GM19452 (cell line): ENCODE data around the gene YBX1.

Source experiments
- ATAC-seq: cut with Tn5 transposase; IDR thresholded peaks from one replicate; pipeline ENCODE4 v1.9.1; 2021; ENCODE audit not compliant: unreplicated experiment

YBX1 gene

DNA sequence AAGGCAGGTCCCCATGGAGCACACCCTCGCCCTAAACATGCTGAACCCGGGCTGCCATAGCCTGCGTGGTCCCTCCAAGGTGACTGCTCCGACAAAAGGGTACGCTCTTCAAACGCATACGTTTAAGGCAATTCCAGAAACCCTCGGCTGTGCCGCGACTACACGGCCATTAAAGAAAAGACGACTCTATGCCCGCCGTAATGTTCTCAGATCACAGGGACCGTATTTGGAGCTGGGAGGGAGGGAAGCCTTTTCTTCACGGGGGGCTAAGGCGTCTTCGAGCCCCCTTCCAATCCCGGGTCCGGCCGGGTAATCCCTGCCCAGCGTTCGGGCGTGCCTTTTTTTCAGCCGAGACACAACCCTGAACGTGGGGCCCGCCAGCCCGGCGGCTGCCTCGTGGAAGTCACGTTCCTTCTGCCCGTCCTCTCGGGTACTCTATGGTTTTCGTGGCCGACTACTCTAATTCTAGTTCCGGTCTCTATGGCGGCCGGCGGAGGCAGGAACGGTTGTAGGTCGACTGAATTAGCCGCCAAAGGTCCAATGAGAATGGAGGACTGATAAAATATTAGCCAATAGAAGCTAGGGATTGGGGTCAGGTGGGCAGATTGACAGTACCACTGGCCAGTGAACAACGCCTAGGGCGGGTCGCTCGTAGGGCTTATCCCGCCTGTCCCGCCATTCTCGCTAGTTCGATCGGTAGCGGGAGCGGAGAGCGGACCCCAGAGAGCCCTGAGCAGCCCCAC lies at the start of gene YBX1:
Gene YBX1, plus strand, starts transcription at position 678 of the 743 bp plus-strand sequence. CDS start 148 bp downstream, outside the sequence.
- ATAC-seq, result peak; percentile 83

DNA sequence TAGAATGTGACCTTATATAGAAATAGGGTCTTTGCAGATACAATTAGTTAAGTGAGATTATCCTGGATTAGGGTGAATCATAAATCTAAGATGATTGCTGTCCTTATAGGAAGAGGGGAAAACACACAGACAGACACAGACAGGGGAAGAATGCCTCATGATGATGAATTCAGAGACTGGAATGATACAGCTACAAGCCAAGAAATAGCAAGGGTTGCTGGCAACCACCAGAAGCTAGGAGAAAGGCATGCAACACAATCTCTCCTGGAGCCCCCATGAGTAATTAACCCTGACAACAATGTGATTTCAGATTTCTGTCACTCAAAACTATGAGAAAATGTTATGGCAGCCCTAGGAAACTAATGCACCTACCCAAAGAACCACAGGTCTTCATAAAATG lies 43.1 kb upstream of the YBX1 start:
- ATAC-seq, result no peak

DNA sequence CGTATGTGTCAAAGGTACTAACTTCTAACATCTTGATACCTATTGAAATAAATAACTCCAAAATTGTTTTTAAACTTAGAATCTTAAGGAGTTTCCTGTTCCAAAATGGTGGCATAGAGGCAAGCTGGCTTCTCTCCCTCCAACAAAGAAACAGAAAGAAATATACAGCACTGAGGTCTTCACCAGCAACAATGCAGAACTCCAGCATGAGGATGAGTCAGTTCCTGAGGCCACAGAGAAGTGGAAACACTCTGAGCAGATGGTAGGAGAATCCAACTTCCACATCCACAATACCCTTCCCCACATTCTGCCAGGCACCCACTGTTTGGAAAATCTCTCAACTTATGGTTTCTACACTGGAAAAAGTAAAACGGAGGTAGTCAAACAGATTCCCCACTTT lies 36.2 kb upstream of the YBX1 start:
- ATAC-seq, result no peak

DNA sequence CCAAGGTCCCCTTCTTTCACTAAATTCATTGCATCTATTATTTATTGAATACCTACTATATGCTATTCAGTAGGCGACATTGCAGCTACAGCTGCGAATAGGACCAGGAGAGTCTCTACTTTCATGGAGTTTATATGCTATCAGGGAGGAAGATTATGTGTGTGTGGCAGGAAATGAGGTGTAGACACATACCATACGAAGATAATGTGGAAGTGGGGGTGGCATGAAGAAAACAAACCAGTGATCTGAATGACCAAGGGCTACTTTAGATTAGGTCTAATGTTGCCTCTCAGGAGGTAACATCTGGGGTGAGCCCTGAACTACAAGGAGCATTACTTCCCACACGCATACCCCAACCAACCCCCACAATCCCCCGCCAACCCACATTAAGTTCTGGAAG lies 25.0 kb upstream of the YBX1 start:
- ATAC-seq, result no peak

DNA sequence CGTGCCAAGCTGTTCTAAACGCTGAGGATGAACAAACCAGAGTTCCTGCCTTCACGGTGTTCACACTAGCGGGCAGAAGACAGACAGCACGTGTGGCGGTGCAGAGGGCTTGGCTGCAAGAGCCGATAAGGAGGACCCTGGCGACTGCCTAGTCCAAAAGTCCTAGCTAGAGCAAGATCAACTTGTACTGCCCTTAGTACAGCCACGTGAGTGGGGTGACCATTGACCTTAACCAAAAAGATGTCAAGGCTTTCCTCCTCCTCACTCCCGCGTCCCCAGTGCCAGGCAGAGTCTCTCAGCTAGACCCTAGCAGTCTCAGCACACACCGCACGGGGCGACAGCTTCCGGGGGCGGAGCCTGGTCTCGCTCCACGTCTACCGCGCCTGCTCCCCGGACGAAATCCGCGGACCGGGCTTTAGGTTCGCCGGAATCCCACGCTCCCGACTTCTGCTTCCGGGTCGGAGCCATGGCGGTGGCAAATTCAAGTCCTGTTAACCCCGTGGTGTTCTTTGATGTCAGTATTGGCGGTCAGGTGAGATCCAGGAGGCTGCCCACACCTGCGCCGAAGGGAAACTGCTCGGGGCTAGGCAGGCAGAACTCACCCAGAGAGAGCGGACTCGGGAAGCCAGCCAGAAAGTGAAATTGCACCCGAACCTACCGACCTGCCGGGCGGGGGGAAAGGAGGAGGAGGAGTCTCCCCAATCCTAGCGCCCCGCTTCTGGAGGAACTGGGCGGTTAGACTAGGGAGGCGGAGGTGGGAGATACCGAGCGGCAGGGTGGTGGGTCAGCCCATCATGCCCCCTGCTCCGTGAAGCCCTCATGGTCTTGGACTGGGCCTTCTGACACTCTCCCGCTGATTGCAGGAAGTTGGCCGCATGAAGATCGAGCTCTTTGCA lies 24.0 kb upstream of the YBX1 start, which contains the start of gene PPIH:
Gene PPIH, plus strand, starts transcription at position 443 of the 896 bp plus-strand sequence. Its CDS starts 24 bp downstream, at position 467.
- ATAC-seq, result peak; percentile 95

DNA sequence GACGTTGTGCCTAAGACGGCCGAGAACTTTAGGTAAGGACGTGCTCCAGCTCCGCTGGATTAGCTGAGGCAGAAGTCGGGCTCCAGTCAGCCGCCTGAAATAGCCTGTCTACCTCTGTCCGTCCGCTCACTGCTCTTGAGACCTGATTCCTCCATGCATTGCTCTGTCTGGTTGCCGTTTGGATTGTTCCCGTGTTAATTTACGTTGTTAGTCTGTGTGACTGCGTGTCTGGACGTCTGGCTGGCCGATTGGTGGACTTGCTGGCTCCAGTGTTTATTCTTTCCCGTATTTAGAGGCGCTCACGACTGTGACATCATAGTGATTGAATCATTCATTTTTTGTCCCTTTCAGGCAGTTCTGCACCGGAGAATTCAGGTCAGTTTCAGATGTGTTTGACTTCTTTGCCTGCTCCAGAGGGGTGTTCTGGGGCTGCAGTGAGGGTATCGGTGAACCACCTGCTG lies 23.3 kb upstream of the YBX1 start:
- no peak for ATAC-seq

DNA sequence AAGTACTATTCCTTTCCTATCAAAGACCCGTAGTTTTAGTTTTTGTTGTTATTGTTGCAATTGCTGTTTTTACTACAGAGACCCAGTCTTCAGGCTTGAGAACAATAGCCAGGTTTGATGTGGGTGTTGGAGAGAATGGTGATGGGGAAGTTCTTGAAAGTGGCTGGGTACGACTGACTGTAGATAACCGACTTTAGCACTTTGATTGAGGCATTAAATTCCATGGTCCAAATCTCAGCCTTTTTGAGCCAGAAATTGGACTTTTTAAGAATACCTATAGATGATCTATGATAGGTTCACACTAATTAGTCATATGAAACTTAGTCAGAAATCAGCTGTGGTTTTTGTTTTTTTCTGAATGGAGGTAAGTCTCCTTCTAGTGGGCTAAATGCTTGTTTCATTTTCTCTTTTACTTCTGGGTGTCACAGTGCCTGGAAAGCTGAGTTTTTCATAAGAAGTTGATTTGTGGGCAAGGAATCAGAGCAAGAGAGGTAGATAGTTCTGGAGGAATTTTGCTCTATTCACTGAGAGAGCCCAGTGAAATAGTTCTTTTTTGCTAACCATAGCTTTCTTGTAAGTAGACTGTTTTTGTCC lies 21.2 kb upstream of the YBX1 start:
- ATAC-seq, result no peak

DNA sequence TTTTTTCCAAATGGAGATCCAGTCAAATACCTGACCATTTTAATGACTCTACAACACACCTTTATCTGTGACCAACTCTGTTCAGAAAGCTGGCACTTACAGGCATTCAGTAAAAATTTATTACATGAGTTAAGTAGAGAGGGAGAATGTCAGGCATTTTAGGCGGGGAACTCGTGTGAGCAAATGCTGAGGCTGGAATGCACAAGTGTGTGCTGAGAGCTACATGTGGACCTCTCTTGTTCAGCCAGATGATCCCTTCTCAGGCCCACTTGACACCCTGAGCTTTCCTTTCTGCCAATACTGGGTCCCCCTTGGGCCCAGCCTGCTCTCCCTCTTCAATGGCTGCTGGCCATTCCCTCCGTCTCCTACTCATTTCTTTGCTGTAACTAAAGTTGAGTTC lies 12.3 kb upstream of the YBX1 start:
- no peak for ATAC-seq

DNA sequence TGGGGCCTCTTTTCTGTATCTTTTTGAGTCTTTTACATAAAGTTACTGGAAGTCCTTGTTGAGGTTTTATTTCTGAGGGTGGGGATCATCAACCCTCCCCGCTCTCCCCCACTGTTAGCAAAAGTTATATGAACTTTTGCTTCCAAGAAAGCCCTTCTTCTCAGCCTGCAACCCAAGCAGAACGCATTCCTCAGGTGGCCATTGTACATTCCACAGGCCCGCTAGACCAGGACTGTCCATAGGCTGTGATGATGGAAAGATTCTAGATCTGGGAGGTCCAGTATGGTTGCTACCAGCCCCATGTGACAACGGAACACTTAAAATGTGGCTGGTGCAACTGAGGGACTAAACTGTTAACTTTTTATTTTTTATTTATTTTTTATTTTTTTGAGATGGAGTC lies 11.8 kb upstream of the YBX1 start:
- ATAC-seq, result no peak

DNA sequence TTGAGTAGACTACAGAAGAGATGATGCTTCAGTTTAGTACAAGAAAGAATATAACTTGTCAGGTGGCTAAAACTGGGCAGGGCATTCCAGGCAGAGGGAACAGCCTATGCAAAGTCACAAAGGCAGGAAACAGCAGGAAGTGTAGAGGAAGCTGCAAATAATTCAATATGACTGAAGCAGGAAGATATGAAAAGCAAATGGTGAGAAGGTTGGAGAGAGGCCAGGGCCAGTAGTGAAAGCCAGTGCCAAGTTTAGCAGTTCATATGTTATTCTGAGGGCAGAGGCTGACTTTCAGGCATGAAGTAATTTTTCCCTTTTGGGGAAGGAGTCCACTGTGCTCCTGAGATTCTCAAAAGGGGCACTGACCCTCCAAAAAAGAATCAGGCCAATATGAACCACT lies 8.0 kb upstream of the YBX1 start:
- ATAC-seq, result no peak

DNA sequence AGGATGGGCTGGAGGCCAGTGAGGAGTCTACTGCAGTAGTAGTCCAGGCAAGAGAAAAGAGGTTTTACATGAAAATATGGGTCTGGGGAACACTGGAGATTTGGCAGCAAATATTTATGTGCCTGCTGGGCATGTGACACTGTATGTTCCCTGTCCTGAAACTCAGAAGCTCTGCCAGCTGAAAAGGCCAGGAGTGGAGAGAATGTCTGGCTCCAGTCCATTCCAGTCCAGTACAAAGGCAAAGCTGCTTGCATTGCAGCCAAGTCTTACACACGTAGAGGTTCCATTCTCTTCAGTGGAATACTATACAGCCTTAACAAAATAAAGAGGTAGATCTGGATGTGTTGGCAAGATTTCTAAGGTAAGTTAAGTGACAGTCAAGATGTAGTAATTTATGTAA lies 7.5 kb upstream of the YBX1 start:
- ATAC-seq, result no peak

DNA sequence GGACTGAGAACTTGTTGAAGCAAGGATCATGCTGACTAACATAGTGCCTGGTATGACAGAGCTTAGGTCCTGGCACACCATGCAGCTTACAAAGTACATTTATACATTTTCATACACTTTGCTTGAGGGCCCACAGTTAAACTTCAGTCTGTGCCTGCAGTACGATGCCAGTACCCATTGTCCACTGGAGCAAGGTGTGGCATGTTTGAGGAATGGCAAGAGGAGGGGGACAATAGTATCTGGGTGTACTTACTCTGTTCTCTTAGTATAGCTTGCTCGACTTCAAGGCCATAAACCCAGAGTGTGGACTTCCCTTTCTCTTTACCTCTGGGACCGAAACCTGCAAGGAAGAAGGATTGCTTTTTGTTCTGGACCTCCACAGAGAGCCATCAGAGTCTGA lies 6.8 kb upstream of the YBX1 start:
- no peak for ATAC-seq

DNA sequence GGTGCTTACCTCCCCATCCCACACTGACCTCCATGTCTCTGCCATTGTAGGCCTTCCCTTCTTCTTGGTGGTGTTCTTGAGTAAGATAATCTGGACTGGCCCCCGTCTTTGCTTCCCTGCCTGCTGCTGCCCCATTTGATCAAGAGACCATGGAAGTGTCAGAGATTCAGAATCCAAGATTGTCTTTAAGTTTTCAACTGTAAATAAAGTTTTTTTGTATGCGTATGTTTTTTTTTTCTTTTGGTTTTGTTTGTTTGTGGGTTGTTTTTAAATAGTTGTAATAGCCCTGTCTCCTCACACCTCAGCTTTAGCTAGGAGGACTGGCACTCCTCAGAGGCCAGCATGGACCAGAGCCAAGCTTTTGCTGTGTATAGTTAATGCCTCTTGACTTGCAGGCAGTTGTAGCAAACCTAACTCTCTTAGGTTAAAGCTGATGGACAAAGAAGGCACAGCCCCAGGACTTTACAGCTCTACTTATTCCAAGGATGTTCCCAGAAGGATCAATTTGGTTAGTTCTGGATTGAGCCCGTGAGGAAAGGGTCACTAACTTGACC lies 5.6 kb upstream of the YBX1 start:
- ATAC-seq, result no peak

DNA sequence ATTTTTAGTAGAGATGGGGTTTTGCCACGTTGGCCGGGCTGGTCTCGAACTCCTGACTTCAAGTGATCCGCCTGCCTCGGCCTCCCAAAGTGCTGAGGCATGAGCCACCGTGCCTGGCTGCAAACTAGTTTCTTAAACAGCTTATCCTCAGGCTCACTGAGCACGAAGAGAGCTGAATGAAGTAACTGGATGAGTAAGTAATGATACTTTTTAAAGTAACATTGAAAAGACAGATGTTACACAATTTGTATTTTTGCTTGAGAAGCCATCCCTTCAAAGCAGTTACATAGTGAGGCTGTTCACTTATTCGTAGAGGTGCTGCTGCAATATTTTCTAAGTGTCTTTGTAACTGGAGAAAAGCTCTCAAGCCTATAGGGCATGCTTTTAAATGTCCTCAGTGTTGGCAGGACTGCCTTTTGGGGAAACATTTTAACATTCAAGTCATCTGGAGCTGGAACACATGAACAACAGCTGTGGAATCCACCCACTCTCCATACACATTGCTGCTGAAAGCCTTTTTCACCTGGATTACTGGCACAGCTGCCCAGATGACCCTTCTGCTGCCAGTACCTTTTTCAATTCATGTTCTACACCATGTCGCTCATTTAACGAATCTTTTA lies 2.7 kb upstream of the YBX1 start:
- ATAC-seq, result no peak

DNA sequence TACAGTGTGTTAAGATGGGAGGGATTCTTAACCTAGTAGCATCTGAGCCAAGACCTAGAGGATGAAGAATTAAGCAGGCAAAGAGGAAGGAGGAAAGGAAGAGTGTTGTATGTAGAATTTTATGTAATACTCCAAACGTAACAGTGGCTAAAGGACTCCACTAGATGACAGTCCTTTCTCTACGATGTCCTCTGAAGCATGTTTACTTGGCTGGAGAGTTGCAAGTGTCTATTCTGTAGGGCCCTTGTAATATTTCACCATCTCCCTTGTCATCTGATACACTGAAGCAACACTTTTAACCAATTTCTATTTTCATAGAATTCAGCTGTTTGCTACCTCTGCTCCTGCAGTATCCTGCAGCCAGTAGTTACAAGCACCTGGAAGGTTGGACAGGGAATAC lies 2.2 kb upstream of the YBX1 start:
- no peak for ATAC-seq

DNA sequence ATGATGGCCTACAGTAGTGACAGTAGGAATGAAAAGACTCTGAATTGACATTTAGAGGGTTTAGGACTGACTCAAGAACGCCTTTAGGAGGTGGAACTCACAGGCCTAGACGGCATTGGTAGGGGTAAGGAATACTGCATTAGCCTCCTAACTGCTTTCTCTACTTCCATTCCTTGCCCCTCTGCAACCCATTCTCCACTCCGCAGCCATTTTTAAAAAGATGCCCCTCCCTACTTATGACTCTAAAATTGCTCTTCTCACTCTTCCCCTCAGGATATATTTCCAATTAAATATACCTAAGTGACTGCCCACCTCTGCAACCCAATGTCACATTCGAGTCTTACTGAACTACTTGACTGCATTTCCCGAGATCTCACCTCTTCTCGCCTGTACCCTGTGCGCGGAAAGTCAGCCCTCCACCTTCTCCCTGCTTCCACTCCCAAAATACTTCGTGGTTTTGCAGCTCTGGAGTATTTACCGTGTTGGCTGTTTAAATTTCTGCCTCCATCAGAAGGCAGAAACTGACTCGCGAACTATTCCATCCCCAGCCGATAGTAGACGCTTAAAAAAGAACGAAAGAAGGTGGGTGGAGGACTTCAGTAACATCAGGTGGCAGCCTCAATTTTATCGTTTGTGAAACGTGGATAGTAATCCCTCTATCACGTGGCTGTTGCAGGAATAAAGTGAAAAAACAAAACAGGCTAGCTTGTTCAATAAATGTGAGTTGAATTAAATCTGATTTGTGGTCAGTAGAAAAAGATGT lies 1.1 kb upstream of the YBX1 start:
- ATAC-seq, result no peak

DNA sequence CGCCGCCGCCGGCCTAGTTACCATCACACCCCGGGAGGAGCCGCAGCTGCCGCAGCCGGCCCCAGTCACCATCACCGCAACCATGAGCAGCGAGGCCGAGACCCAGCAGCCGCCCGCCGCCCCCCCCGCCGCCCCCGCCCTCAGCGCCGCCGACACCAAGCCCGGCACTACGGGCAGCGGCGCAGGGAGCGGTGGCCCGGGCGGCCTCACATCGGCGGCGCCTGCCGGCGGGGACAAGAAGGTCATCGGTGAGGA lies 193 bp downstream of the YBX1 start:
- peak; percentile 21 for ATAC-seq

DNA sequence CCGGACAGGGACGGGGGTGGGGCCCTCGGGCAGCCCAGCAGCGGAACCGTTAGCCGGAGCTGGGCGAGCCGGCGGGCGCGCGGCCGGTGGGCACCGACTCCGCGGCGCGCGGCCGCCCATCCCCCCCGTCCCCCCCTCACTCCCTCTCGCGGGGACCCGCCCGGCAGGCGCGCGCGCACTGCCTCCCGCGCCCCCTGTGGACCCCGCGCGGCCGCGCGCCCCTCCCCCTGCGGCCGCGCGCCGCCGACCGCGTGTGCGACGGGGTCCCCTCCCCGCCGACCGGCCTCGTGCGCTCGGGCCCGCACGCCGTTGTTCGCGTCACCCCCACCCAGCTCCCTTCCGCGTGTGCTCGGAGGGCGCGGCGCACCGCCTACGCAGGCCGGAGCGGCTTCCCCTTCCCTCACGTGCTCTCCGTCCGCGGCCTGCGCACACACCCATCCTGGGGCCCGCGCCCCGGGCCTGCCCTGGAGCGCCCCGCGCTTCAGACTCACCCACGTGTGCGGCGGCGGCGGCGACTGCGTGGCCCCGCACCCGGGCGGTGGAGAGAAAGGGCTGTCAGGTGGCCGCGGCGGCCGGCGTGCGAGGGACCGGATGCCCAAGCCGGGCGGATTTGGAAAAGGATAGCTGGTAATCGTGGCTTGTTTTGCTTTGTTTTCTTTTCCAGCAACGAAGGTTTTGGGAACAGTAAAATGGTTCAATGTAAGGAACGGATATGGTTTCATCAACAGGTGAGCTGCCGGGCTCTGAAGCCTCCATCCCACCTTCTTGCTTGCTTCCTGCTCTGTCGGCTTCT lies 717 bp downstream of the YBX1 start:
- peak; percentile 39 for ATAC-seq

DNA sequence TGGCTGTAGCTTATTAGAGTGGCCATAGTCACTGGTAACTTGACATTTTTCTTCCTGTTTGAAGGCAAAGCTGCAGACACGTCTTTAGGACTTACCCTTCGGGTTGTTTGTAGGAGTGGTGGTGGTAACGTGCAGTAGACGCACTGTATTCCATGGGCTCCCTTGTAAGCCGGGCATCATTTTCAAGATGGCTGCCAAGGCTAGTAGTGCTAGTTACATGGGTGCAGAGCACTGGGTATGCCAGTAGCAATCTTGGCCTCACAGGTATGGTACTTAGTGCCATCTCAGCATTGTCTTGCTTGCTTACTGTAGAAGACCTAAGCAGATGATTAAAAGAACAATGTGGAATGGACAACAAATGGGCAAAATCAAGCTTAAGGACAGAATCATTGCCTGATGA lies 1.9 kb downstream of the YBX1 start:
- no peak for ATAC-seq

DNA sequence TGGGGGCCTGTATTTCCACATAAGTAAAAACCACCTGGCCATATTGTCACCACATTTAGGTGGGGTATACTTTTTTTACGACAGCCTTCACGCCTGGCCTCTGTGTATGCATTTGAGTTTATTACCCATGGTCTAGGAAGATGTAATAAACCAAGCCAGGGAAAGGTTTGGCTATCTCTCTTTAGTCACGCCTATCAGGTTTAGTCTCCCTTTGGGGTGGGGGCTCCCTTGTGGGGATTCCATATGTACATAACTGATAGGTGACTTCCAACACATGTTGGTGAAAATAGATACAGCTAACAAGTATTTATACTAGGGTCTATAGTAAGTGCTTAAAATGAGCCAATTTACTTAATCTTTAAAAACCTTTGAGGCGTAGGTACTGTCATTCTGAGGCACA lies 4.2 kb downstream of the YBX1 start:
- no peak for ATAC-seq
